ENCODE results near the gene TTC22.

TTC22 gene

GRCh38 chr1:54745274-54745673, 55.8 kb downstream of the TTC22 start:
- H3K4me3 ChIP-seq (ENCODE audit: low read length), result no peak overlapping the region
- H3K36me3 ChIP-seq (ENCODE audit: control insufficient read depth, insufficient read depth, low read length), result peaks cover 6% of the 10 kb centered on the region
- H3K9ac ChIP-seq (ENCODE audit: low read length), result no peak overlapping the region
- no peak overlapping the region for H3K27ac ChIP-seq (ENCODE audit: low read depth, low read length)
- H3K27me3 ChIP-seq (ENCODE audit: control insufficient read depth, insufficient read depth, low read length), result no peaks in the 10 kb centered on the region
- H3K4me1 ChIP-seq (ENCODE audit: control insufficient read depth, insufficient read depth, low read length), result no peaks in the 10 kb centered on the region

DNA sequence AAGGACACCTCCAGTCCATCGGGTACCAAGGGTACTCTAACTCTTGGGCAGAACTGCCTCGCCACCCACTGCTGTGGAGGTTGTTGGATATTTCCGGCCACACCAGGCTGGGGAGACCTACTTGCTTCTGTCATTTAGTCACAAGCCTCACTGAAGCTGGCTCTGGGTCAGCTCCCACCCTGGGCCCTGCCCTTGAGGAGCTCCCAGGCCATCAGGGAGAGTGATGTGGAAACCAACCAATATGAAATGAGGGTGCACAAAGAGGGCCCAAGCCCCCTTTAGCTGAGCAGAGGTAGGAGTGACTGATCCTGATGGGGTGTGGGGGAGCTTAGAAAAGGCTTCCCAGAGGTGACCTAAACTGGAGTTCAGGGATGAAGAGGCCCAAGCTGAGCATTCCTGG, 56.4 kb downstream of the TTC22 start:
- Histone ChIP-seq H3K27me3 (ENCODE audit: control insufficient read depth, insufficient read depth, low read length) (no peaks in the 10 kb centered on the region), H3K9ac (ENCODE audit: low read length) (no peak overlapping the region), H3K36me3 (ENCODE audit: control insufficient read depth, insufficient read depth, low read length) (peaks cover 9% of the 10 kb centered on the region), H3K4me1 (ENCODE audit: control insufficient read depth, insufficient read depth, low read length) (no peaks in the 10 kb centered on the region), H3K4me3 (ENCODE audit: low read length) (no peak overlapping the region), H3K27ac (ENCODE audit: low read depth, low read length) (no peak overlapping the region)

GRCh38 chr1:54743416-54744226, 57.5 kb downstream of the TTC22 start:
- Histone ChIP-seq H3K27me3 (ENCODE audit: control insufficient read depth, insufficient read depth, low read length) (no peaks in the 10 kb centered on the region), H3K4me3 (ENCODE audit: low read length) (no peak overlapping the region), H3K4me1 (ENCODE audit: control insufficient read depth, insufficient read depth, low read length) (no peaks in the 10 kb centered on the region), H3K36me3 (ENCODE audit: control insufficient read depth, insufficient read depth, low read length) (peaks cover 9% of the 10 kb centered on the region), H3K9ac (ENCODE audit: low read length) (no peak overlapping the region), H3K27ac (ENCODE audit: low read depth, low read length) (no peak overlapping the region)

- Histone ChIP-seq H3K27me3 (ENCODE audit: control insufficient read depth, insufficient read depth, low read length) (no peaks in the 10 kb centered on the region), H3K4me1 (ENCODE audit: control insufficient read depth, insufficient read depth, low read length) (no peaks in the 10 kb centered on the region), H3K36me3 (ENCODE audit: control insufficient read depth, insufficient read depth, low read length) (peaks cover 14% of the 10 kb centered on the region), H3K9ac (ENCODE audit: low read length) (no peak overlapping the region), H3K4me3 (ENCODE audit: low read length) (no peak overlapping the region), H3K27ac (ENCODE audit: low read depth, low read length) (no peak overlapping the region)
Observed at GRCh38 chr1:54742282-54742681, 58.8 kb downstream of the TTC22 start.

DNA sequence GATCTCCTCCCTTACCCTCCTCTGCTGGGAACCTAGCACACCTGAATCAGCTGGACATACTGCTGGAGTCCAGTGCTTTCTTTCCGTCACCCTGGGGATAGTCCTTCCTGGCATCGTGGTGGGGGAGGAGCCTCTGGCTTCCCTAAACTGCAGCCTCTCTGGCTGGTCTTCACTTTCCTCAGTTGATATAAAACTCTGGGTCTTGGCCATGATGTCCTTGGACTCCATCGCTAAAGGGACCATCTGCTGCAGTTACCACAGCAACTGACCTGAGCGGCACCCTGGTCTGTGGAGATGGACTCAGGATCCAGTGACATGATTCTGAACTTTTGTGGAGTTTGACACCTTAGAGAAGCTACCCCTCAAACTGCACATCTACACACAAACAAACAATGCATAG, 59.6 kb downstream of the TTC22 start:
- H3K27ac ChIP-seq (ENCODE audit: low read depth, low read length), result no peak overlapping the region
- peaks cover 21% of the 10 kb centered on the region for H3K36me3 ChIP-seq (ENCODE audit: control insufficient read depth, insufficient read depth, low read length)
- no peak overlapping the region for H3K9ac ChIP-seq (ENCODE audit: low read length)
- H3K27me3 ChIP-seq (ENCODE audit: control insufficient read depth, insufficient read depth, low read length), result no peaks in the 10 kb centered on the region
- H3K4me3 ChIP-seq (ENCODE audit: low read length), result no peak overlapping the region
- H3K4me1 ChIP-seq (ENCODE audit: control insufficient read depth, insufficient read depth, low read length), result no peaks in the 10 kb centered on the region

- H3K9ac ChIP-seq (ENCODE audit: low read length), result no peak overlapping the region
- H3K36me3 ChIP-seq (ENCODE audit: control insufficient read depth, insufficient read depth, low read length), result peaks cover 21% of the 10 kb centered on the region
- H3K4me1 ChIP-seq (ENCODE audit: control insufficient read depth, insufficient read depth, low read length), result no peaks in the 10 kb centered on the region
- no peak overlapping the region for H3K27ac ChIP-seq (ENCODE audit: low read depth, low read length)
- no peak overlapping the region for H3K4me3 ChIP-seq (ENCODE audit: low read length)
- H3K27me3 ChIP-seq (ENCODE audit: control insufficient read depth, insufficient read depth, low read length), result no peaks in the 10 kb centered on the region
Observed at GRCh38 chr1:54738244-54738643, 62.9 kb downstream of the TTC22 start.

GRCh38 chr1:54736685-54737084, 64.4 kb downstream of the TTC22 start:
- Histone ChIP-seq H3K27me3 (ENCODE audit: control insufficient read depth, insufficient read depth, low read length) (no peaks in the 10 kb centered on the region), H3K4me1 (ENCODE audit: control insufficient read depth, insufficient read depth, low read length) (no peaks in the 10 kb centered on the region), H3K9ac (ENCODE audit: low read length) (no peak overlapping the region), H3K4me3 (ENCODE audit: low read length) (no peak overlapping the region), H3K27ac (ENCODE audit: low read depth, low read length) (no peak overlapping the region), H3K36me3 (ENCODE audit: control insufficient read depth, insufficient read depth, low read length) (peaks cover 23% of the 10 kb centered on the region)

Measured in rectal smooth muscle tissue (tissue), 1 donor.